Heart left ventricle (tissue), 13 donors: Measurements from ENCODE around the gene NUDC.

Experiments
- CTCF ChIP-seq, 12 donors: fragments of 200-600 bp; sonication (generic) in 4 of 12; IDR thresholded peaks; one replicate each; pipeline versions ENCODE4 v1.5.0 to v1.8.0; 2018 to 2022; ENCODE audit warnings: antibody characterized with exemption in 12 of 12, mild to moderate bottlenecking in 5 of 12
- POLR2A ChIP-seq, 2 donors: fragments of 450-650 bp; IDR thresholded peaks; one replicate each; pipeline ENCODE4 v1.6.1; 2017; ENCODE audit warnings: antibody characterized with exemption in 2 of 2, mild to moderate bottlenecking in 2 of 2, moderate library complexity in 2 of 2
- donor health status: ischemic (EF 13 %, LVEDD 7.1; RV severe dilation, severe dysfunction).
- donor health status: DM: no; HTN: yes; CAD: no.
- donor health status: DM: no; HTN: no; CAD: no.
- donor health status: ischemic (EF 25% LVEDD 6.9; RV normal size, moderate dysfunction).
- donor health status: ischemic (EF 25% LVEDD 5.7; RV mildly dilated, moderate dysfunction).
- donor health status: ischemic (EF 35%, LVEDD 5.7; RV mildly dilated, moderate dysfunction).
- donor health status: nonischemic (EF 11% LVEDD 7.7; RV severe dilation, severe dysfunction).
- donor health status: DM: yes; HTN: yes; CAD: no.
- donor health status: PGD.
- donor health status: ischemic (EF 29% LVEDD 5.4; RV normal size, mild dysfunction).
- donor health status: nonischemic (EF 23%, LVEDD 6.1; RV moderate dilation, normal function).

DNA sequence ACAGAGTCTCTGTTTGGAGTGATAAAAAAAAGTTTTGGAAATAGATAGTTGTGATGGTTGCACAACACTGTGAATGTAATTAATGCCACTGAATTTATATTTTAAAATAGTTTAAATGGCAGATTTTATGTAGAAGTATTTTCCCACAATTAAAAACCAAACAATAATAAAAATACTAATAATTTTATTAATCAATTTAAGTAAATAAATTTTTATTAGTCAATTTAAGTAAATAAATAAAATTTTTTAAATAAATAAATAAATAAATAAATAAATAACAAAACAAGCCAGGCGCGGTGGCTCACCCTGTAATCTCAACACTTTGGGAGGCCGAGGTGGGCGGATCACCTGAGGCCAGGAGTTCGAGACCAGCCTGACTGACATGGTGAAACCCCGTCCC, 43.7 kb downstream of the NUDC start:
- no peak for TF ChIP-seq CTCF (IDR thresholded peaks at IDR 0.05)
- TF ChIP-seq POLR2A (IDR thresholded peaks at IDR 0.05) = no peak
